H1 (cell line): Measurements from ENCODE around the gene PPP1R12B. TPM values are rescaled to one million over a fixed set of nuclear protein-coding genes. Genes with fewer than 3 reads are reported as not detected.

Experiments used
- CTCF ChIA-PET: fragments of 300-600 bp; sonication (Branson Sonifier 250); formaldehyde crosslinking; loops from one replicate; lab custom pipeline; 2021; ENCODE audit not compliant: partially characterized antibody; lab: Charles Lee
- POLR2A ChIA-PET: fragments of 300-600 bp; sonication (Branson Sonifier 250); formaldehyde crosslinking; loops from one replicate; lab custom pipeline; 2021; ENCODE audit warnings: inconsistent platforms; ENCODE audit not compliant: partially characterized antibody; lab: Charles Lee
- DNase-seq, 2 experiments: peaks; one replicate each; pipeline versions ENCODE4 v3.0.0 to v3.0.0-alpha.2; 2010 to 2022; ENCODE audit warnings: low spot score in 2 of 2, low read depth in 1 of 2, mixed read lengths in 1 of 2
- FAIRE-seq: peaks from 2 replicates; lab custom pipeline; 2011; peaks lifted over from hg19 to GRCh38; lab: Jason Lieb, UNC
- H2AFZ ChIP-seq: 2 replicates; pipeline ENCODE4 v1.8.1; 2012; ENCODE audit warnings: low read length, inconsistent platforms
- H2AK5ac ChIP-seq: 2 replicates; pipeline ENCODE4 v1.6.1; 2013; ENCODE audit warnings: low read depth, low read length
- H2BK120ac ChIP-seq: replicated peaks from 2 replicates; pipeline ENCODE3; 2013; ENCODE audit warnings: low read depth, low read length, inconsistent platforms
- H2BK12ac ChIP-seq: 2 replicates; pipeline ENCODE4 v1.6.1; 2013; ENCODE audit warnings: low read depth, low read length
- H2BK15ac ChIP-seq: 2 replicates; pipeline ENCODE4 v1.6.1; 2013; ENCODE audit warnings: low read length
- H2BK20ac ChIP-seq: 2 replicates; pipeline ENCODE4 v1.6.1; 2013; ENCODE audit warnings: low read length
- H2BK5ac ChIP-seq: 2 replicates; pipeline ENCODE4 v1.6.1; 2013; ENCODE audit warnings: low read depth, low read length
- H3K14ac ChIP-seq: 2 replicates; pipeline ENCODE4 v1.6.1; 2013; ENCODE audit warnings: inconsistent platforms; ENCODE audit not compliant: insufficient read length
- H3K18ac ChIP-seq: 2 replicates; pipeline ENCODE4 v1.6.1; 2013; ENCODE audit warnings: low read length; ENCODE audit errors: extremely low read depth
- H3K23ac ChIP-seq: 2 replicates; pipeline ENCODE4 v1.6.1; 2013; ENCODE audit warnings: inconsistent platforms; ENCODE audit not compliant: insufficient read length
- H3K23me2 ChIP-seq: 2 replicates; pipeline ENCODE4 v1.6.1; 2013; ENCODE audit warnings: low read depth, low read length
- H3K27ac ChIP-seq: 2 replicates; pipeline ENCODE4 v1.6.1; 2011; ENCODE audit warnings: low read depth, low read length, inconsistent platforms
- H3K27me3 ChIP-seq, 4 experiments: replicated peaks in 1 of 4; 1 replicate in 1 of 4; 2 replicates in 3 of 4; pipeline versions ENCODE4 v1.6.1 to v1.8.1; 2011 to 2013; ENCODE audit warnings: low read length in 3 of 4, mild to moderate bottlenecking in 3 of 4, inconsistent platforms in 2 of 4, mixed read lengths in 2 of 4, moderate library complexity in 1 of 4; ENCODE audit not compliant: control insufficient read depth in 3 of 4, insufficient read depth in 3 of 4; ENCODE audit errors: extremely low read depth in 1 of 4
- H3K36me3 ChIP-seq, 4 experiments: 2 replicates each; pipeline versions ENCODE4 v1.6.1 to v1.8.1; 2011 to 2013; ENCODE audit warnings: mild to moderate bottlenecking in 4 of 4, low read length in 3 of 4, moderate library complexity in 2 of 4, control low read depth in 1 of 4, inconsistent platforms in 1 of 4; ENCODE audit not compliant: insufficient read depth in 4 of 4, control insufficient read depth in 2 of 4
- H3K4ac ChIP-seq: replicated peaks from 2 replicates; pipeline ENCODE3; 2013; ENCODE audit warnings: low read length, low read depth, mixed read lengths, inconsistent platforms; ENCODE audit not compliant: insufficient read length
- H3K4me1 ChIP-seq, 4 experiments: replicated peaks in 1 of 4; 1 replicate in 1 of 4; 2 replicates in 3 of 4; pipeline versions ENCODE4 v1.6.1 to v1.8.1; 2011 to 2013; ENCODE audit warnings: low read length in 3 of 4, inconsistent platforms in 2 of 4, mixed read lengths in 1 of 4; ENCODE audit not compliant: insufficient read depth in 4 of 4, control insufficient read depth in 3 of 4
- H3K4me2 ChIP-seq, 2 experiments: 2 replicates each; pipeline versions ENCODE4 v1.6.1 to v1.8.1; 2011 to 2013; ENCODE audit warnings: low read depth in 2 of 2, low read length in 2 of 2, control low read depth in 1 of 2, inconsistent platforms in 1 of 2, mild to moderate bottlenecking in 1 of 2; ENCODE audit not compliant: insufficient read depth in 1 of 2
- H3K4me3 ChIP-seq, 4 experiments: fragments of 200-600, 300-600 bp in 1 of 4; sonication (generic), shearing (Covaris generic), sonication (Bioruptor Twin) in 1 of 4; 2 replicates each; pipeline versions ENCODE4 v1.5.1 to v1.8.1; 2011 to 2016; ENCODE audit warnings: low read length in 4 of 4, low read depth in 3 of 4, control low read depth in 2 of 4, inconsistent platforms in 2 of 4, mild to moderate bottlenecking in 2 of 4, mixed read lengths in 1 of 4, moderate library complexity in 1 of 4; ENCODE audit not compliant: insufficient read depth in 2 of 4; ENCODE audit errors: extremely low read depth in 1 of 4
- H3K56ac ChIP-seq: replicated peaks from 2 replicates; pipeline ENCODE3; 2013; ENCODE audit warnings: low read depth, mild to moderate bottlenecking, mixed read lengths, low read length, inconsistent platforms; ENCODE audit not compliant: insufficient read length
- H3K79me1 ChIP-seq: 2 replicates; pipeline ENCODE4 v1.6.1; 2013; ENCODE audit warnings: low read depth, low read length, control low read depth
- H3K79me2 ChIP-seq, 2 experiments: 2 replicates each; pipeline versions ENCODE4 v1.6.1 to v1.8.1; 2012 to 2013; ENCODE audit warnings: low read length in 2 of 2, mild to moderate bottlenecking in 2 of 2, inconsistent platforms in 1 of 2; ENCODE audit not compliant: insufficient read depth in 2 of 2, control insufficient read depth in 1 of 2
- H3K9ac ChIP-seq, 4 experiments: replicated peaks in 1 of 4; 1 replicate in 1 of 4; 2 replicates in 3 of 4; pipeline versions ENCODE4 v1.6.1 to v1.8.1; 2011 to 2013; ENCODE audit warnings: low read depth in 3 of 4, low read length in 3 of 4, control low read depth in 2 of 4, mild to moderate bottlenecking in 2 of 4, moderate library complexity in 2 of 4, inconsistent platforms in 1 of 4; ENCODE audit errors: extremely low read depth in 1 of 4
- H3K9me3 ChIP-seq, 2 experiments: 2 replicates each; pipeline versions ENCODE4 v1.6.1 to v1.8.1; 2012 to 2013; ENCODE audit warnings: mild to moderate bottlenecking in 2 of 2, moderate library complexity in 2 of 2, control low read depth in 1 of 2, inconsistent platforms in 1 of 2, low read depth in 1 of 2, low read length in 1 of 2, mixed read lengths in 1 of 2; ENCODE audit not compliant: insufficient read depth in 2 of 2
- H4K20me1 ChIP-seq, 2 experiments: replicated peaks in 1 of 2; 2 replicates each; pipeline versions ENCODE3 to v1.8.1; 2011 to 2013; ENCODE audit warnings: inconsistent platforms in 2 of 2, low read length in 2 of 2, mild to moderate bottlenecking in 1 of 2; ENCODE audit not compliant: insufficient read depth in 2 of 2, control insufficient read depth in 1 of 2
- H4K5ac ChIP-seq: 2 replicates; pipeline ENCODE4 v1.6.1; 2013; ENCODE audit warnings: low read length, low read depth, mixed read lengths, inconsistent platforms; ENCODE audit not compliant: insufficient read length
- H4K8ac ChIP-seq: 2 replicates; pipeline ENCODE4 v1.8.0; 2013; ENCODE audit warnings: mild to moderate bottlenecking, moderate library complexity, low read length, inconsistent platforms; ENCODE audit not compliant: insufficient read depth; ENCODE audit errors: extremely low read depth
- H4K91ac ChIP-seq: replicated peaks from 2 replicates; pipeline ENCODE3; 2013; ENCODE audit warnings: low read length, mixed read lengths, inconsistent platforms; ENCODE audit not compliant: insufficient read length
- BACH1 ChIP-seq: IDR thresholded peaks from 2 replicates; pipeline ENCODE4 v1.6.1; 2012; ENCODE audit warnings: low read length, improper control_type of control experiment
- BRCA1 ChIP-seq: IDR thresholded peaks from 2 replicates; pipeline ENCODE4 v1.6.1; 2012; ENCODE audit warnings: low read depth, low read length, improper control_type of control experiment
- CBX5 ChIP-seq: fragments of 300-800, 300-1000 bp; sonication (generic); IDR thresholded peaks from 2 replicates; pipeline ENCODE4 v1.7.1; 2016; ENCODE audit warnings: antibody characterized with exemption, low read length, low read depth
- GABPA ChIP-seq: IDR thresholded peaks from 2 replicates; pipeline ENCODE4 v1.6.1; 2011; ENCODE audit warnings: mild to moderate bottlenecking, low read length, moderate library complexity, borderline replicate concordance; ENCODE audit not compliant: insufficient read depth
- HDAC6 ChIP-seq: IDR thresholded peaks from one replicate; pipeline ENCODE4 v1.7.1; 2012; ENCODE audit warnings: low read depth, mild to moderate bottlenecking, inconsistent platforms, low read length, moderate library complexity
- JUN ChIP-seq: IDR thresholded peaks from 2 replicates; pipeline ENCODE4 v1.6.1; 2011; ENCODE audit warnings: low read depth, mild to moderate bottlenecking, improper control_type of control experiment, low read length
- KDM1A ChIP-seq: fragments of 200-600, 300-600 bp; sonication (generic); IDR thresholded peaks from 2 replicates; pipeline ENCODE4 v1.7.1; 2016; ENCODE audit warnings: mild to moderate bottlenecking, low read length, borderline replicate concordance
- MAX ChIP-seq: IDR thresholded peaks from 2 replicates; pipeline ENCODE4 v1.6.1; 2012; ENCODE audit warnings: inconsistent platforms
- RBBP5 ChIP-seq: IDR thresholded peaks from 2 replicates; pipeline ENCODE4 v1.7.1; 2012; ENCODE audit warnings: low read depth, mild to moderate bottlenecking, inconsistent platforms, low read length, moderate library complexity, borderline replicate concordance
- SAP30 ChIP-seq: fragments of 300-600 bp; sonication (generic); IDR thresholded peaks from 2 replicates; pipeline ENCODE4 v1.7.1; 2012; ENCODE audit warnings: low read length, moderate library complexity, mild to moderate bottlenecking, inconsistent platforms; ENCODE audit not compliant: insufficient read depth, insufficient replicate concordance
- SIX5 ChIP-seq: IDR thresholded peaks from 2 replicates; pipeline ENCODE4 v1.6.1; 2011; ENCODE audit warnings: mild to moderate bottlenecking, low read depth, low read length
- TCF12 ChIP-seq: IDR thresholded peaks from 2 replicates; pipeline ENCODE4 v1.6.1; 2011; ENCODE audit warnings: low read depth, mild to moderate bottlenecking, low read length
- TEAD4 ChIP-seq: IDR thresholded peaks from 2 replicates; pipeline ENCODE4 v1.6.1; 2012; ENCODE audit warnings: low read depth, low read length, inconsistent platforms, mixed read lengths
- USF2 ChIP-seq: IDR thresholded peaks from 2 replicates; pipeline ENCODE4 v1.6.1; 2011; ENCODE audit warnings: low read length, improper control_type of control experiment
- polyA plus RNA-seq, 7 experiments: library from polyadenylated mRNA; depleted of rRNA in 3 of 7; stranded (reverse) in 5 of 7; unstranded in 2 of 7; fragments of >200 nt in 5 of 7; fragments of 200-250 nt in 2 of 7; gene quantifications; 1 replicate in 5 of 7; 2 replicates in 1 of 7; 4 replicates in 1 of 7; pipeline versions ENCODE4 v1.2.1 to v1.2.3, GENCODE V29; 2011 to 2013; ENCODE audit warnings: missing spikeins in 2 of 7, mixed read lengths in 2 of 7
- total RNA-seq: library from RNA; stranded (reverse); fragmentation: NEBNext Ultra II Directional; extraction: Animal tissue kit (Norgen Biotek cat#: 25700); gene quantifications from 2 replicates; pipeline ENCODE4 v1.2.1, GENCODE V29; 2021

The PPP1R12B gene
- total and polyA plus RNA-seq, 2 of the 8 experiments (the other 6 are each of a cell fraction or from before 2014, with no cell fraction given), result 7.9 to 18.7 TPM

- no peak overlapping the region for H2BK5ac ChIP-seq
- H3K36me3 ChIP-seq, result peaks cover 0 to 5% (median under 1%) of the 10 kb centered on the region in 4 experiments; a peak in 3 of 8 replicates
- H3K23me2 ChIP-seq, result no peaks in the 10 kb centered on the region
- DNase-seq (no peak), FAIRE-seq (no peak)
- no peaks in the 10 kb centered on the region for H3K79me2 ChIP-seq
- H2BK12ac ChIP-seq, result no peak overlapping the region
- no peak overlapping the region for H2BK15ac ChIP-seq
- no peaks in the 10 kb centered on the region for H4K20me1 ChIP-seq
- H3K27me3 ChIP-seq, result no peaks in the 10 kb centered on the region
- no peak overlapping the region for H3K4ac ChIP-seq
- H3K79me1 ChIP-seq, result no peaks in the 10 kb centered on the region
- no peak overlapping the region for H3K23ac ChIP-seq
- no peak overlapping the region for H4K8ac ChIP-seq
- H3K4me2 ChIP-seq, result no peak overlapping the region
- H2BK120ac ChIP-seq, result no peak overlapping the region
- no peak overlapping the region for H2BK20ac ChIP-seq
- POLR2A ChIA-PET, result no interaction called here
- TF ChIP-seq KDM1A (no peak), SAP30 (no peak), GABPA (no peak), HDAC6 (no peak), BRCA1 (no peak), TCF12 (no peak), BACH1 (no peak), USF2 (no peak), CBX5 (no peak), RBBP5 (no peak), TEAD4 (no peak), MAX (no peak), JUN (no peak), SIX5 (no peak)
- H3K9ac ChIP-seq, result no peak overlapping the region
- H3K4me3 ChIP-seq, result no peak overlapping the region
- no peak overlapping the region for H4K5ac ChIP-seq
- no peak overlapping the region for H3K14ac ChIP-seq
- no peak overlapping the region for H4K91ac ChIP-seq
- H3K4me1 ChIP-seq, result no peaks in the 10 kb centered on the region
- H3K27ac ChIP-seq, result no peak overlapping the region
- H3K9me3 ChIP-seq, result no peaks in the 10 kb centered on the region
- CTCF ChIA-PET, result interaction anchor here (0.8 to 2.9 kb wide), 3 partner anchors 92 to 166 kb away, joined by 3 to 9 read pairs (median 3); partner anchors contain the start of gene UBE2T
- no peak overlapping the region for H2AFZ ChIP-seq
- H3K56ac ChIP-seq, result no peak overlapping the region
- H3K18ac ChIP-seq, result no peak overlapping the region
- H2AK5ac ChIP-seq, result no peak overlapping the region
Measured at GRCh38 chr1:202434059-202434458, 85.6 kb downstream of the PPP1R12B start.
